ENCODE results near the gene G2E3. TPM values are rescaled to one million over a fixed set of nuclear protein-coding genes. Genes with fewer than 3 reads are reported as not detected.
"Not testable (repeated sequence)": the region's sequence is repeated elsewhere in the genome, so short reads cannot be mapped to it uniquely, and the experiment has no call there.

The G2E3 gene
- total RNA-seq, 1 experiment from 2014 or later, result 0.02 TPM

GRCh38 chr14:30573966-30574365 is 15.0 kb downstream of the G2E3 start:
- H3K4me3 ChIP-seq, result no peak overlapping the region
- H3K36me3 ChIP-seq, result no peaks in the 10 kb centered on the region
- H3K27ac ChIP-seq, result no peak overlapping the region
- no peaks in the 10 kb centered on the region for H3K27me3 ChIP-seq
- 0 out of 2 replicates have a peak, but pooled peaks cover 3% of the 10 kb centered on the region for H3K4me1 ChIP-seq
- H3K9me3 ChIP-seq (replicated peaks), result no peaks in the 10 kb centered on the region
- DNase-seq, result no peak

- not testable (repeated sequence) for H3K27ac ChIP-seq; H3K27me3 ChIP-seq; H3K4me3 ChIP-seq; H3K36me3 ChIP-seq; H3K4me1 ChIP-seq; DNase-seq; H3K9me3 ChIP-seq (replicated peaks)
Observed at GRCh38 chr14:30574777-30575176, 15.8 kb downstream of the G2E3 start.

GRCh38 chr14:30576333-30576732 is 17.4 kb downstream of the G2E3 start:
- not testable (repeated sequence) for H3K27me3 ChIP-seq; DNase-seq; H3K36me3 ChIP-seq; H3K27ac ChIP-seq; H3K4me3 ChIP-seq; H3K9me3 ChIP-seq (replicated peaks); H3K4me1 ChIP-seq

GRCh38 chr14:30580616-30581282 is 21.8 kb downstream of the G2E3 start:
- Histone ChIP-seq H3K27ac (no peak overlapping the region), H3K4me3 (no peak overlapping the region), H3K27me3 (no peaks in the 10 kb centered on the region; the same call in 1 of the 2 replicates), H3K4me1 (no peaks in the 10 kb centered on the region), H3K36me3 (no peaks in the 10 kb centered on the region), H3K9me3 (replicated peaks) (peaks cover 6% of the 10 kb centered on the region)
- DNase-seq, result no peak

- Histone ChIP-seq H3K4me1 (no peaks in the 10 kb centered on the region), H3K27me3 (no peaks in the 10 kb centered on the region; the same call in 1 of the 2 replicates), H3K9me3 (replicated peaks) (peaks cover 6% of the 10 kb centered on the region), H3K4me3 (no peak overlapping the region), H3K27ac (no peak overlapping the region), H3K36me3 (no peaks in the 10 kb centered on the region)
- no peak for DNase-seq
Observed at GRCh38 chr14:30581283-30581625, 22.3 kb downstream of the G2E3 start.

GRCh38 chr14:30582376-30582775 is 23.4 kb downstream of the G2E3 start:
- H3K27ac ChIP-seq, result no peak overlapping the region
- H3K4me1 ChIP-seq, result no peaks in the 10 kb centered on the region
- H3K36me3 ChIP-seq, result no peaks in the 10 kb centered on the region
- H3K4me3 ChIP-seq, result no peak overlapping the region
- no peak for DNase-seq
- H3K9me3 ChIP-seq (replicated peaks), result peaks cover 6% of the 10 kb centered on the region
- no peaks in the 10 kb centered on the region; the same call in 1 of the 2 replicates for H3K27me3 ChIP-seq

- no peaks in the 10 kb centered on the region; the same call in 1 of the 2 replicates for H3K27me3 ChIP-seq
- H3K36me3 ChIP-seq, result no peaks in the 10 kb centered on the region
- no peaks in the 10 kb centered on the region for H3K4me1 ChIP-seq
- H3K9me3 ChIP-seq (replicated peaks), result peaks cover 6% of the 10 kb centered on the region
- no peak overlapping the region for H3K27ac ChIP-seq
- DNase-seq, result no peak
- H3K4me3 ChIP-seq, result no peak overlapping the region
Observed at GRCh38 chr14:30584058-30584630, 25.2 kb downstream of the G2E3 start.

- Histone ChIP-seq H3K9me3 (replicated peaks) (peaks cover 6% of the 10 kb centered on the region), H3K27ac (no peak overlapping the region), H3K4me1 (no peaks in the 10 kb centered on the region), H3K36me3 (no peaks in the 10 kb centered on the region), H3K27me3 (no peaks in the 10 kb centered on the region; the same call in 1 of the 2 replicates), H3K4me3 (no peak overlapping the region)
- DNase-seq, result no peak
Observed at GRCh38 chr14:30585204-30585603, 26.2 kb downstream of the G2E3 start.

GRCh38 chr14:30587141-30587540 is 28.2 kb downstream of the G2E3 start:
- H3K4me3 ChIP-seq, result no peak overlapping the region

GRCh38 chr14:30588873-30589272 is 29.9 kb downstream of the G2E3 start:
- Histone ChIP-seq H3K36me3 (no peaks in the 10 kb centered on the region), H3K27ac (no peak overlapping the region), H3K4me3 (no peak overlapping the region), H3K27me3 (no peaks in the 10 kb centered on the region), H3K9me3 (replicated peaks) (peaks cover 6% of the 10 kb centered on the region), H3K4me1 (no peaks in the 10 kb centered on the region)
- DNase-seq, result no peak

More at GRCh38 chr14:30587141-30587540, 28.2 kb downstream of the G2E3 start:
- Histone ChIP-seq H3K36me3 (no peaks in the 10 kb centered on the region), H3K9me3 (replicated peaks) (peaks cover 6% of the 10 kb centered on the region), H3K4me1 (no peaks in the 10 kb centered on the region), H3K27ac (no peak overlapping the region), H3K27me3 (no peaks in the 10 kb centered on the region; the same call in 1 of the 2 replicates)
- DNase-seq, result no peak

GRCh38 chr14:30596935-30597334 is 38.0 kb downstream of the G2E3 start:
- Histone ChIP-seq H3K9me3 (replicated peaks) (no peaks in the 10 kb centered on the region), H3K27ac (no peak overlapping the region), H3K4me1 (no peaks in the 10 kb centered on the region), H3K4me3 (no peak overlapping the region), H3K27me3 (0 out of 2 replicates have a peak, but pooled peaks cover 4% of the 10 kb centered on the region), H3K36me3 (no peaks in the 10 kb centered on the region)
- DNase-seq, result no peak

GRCh38 chr14:30597504-30597903 is 38.5 kb downstream of the G2E3 start:
- Histone ChIP-seq H3K27me3 (0 out of 2 replicates have a peak, but pooled peaks cover 4% of the 10 kb centered on the region), H3K36me3 (no peaks in the 10 kb centered on the region)
- no peak for DNase-seq

GRCh38 chr14:30600922-30601918 is 42.3 kb downstream of the G2E3 start:
- no peak overlapping the region for H3K27ac ChIP-seq
- DNase-seq, result no peak

More at GRCh38 chr14:30597504-30597903, 38.5 kb downstream of the G2E3 start:
- no peaks in the 10 kb centered on the region for H3K4me1 ChIP-seq
- H3K9me3 ChIP-seq (replicated peaks), result no peaks in the 10 kb centered on the region
- no peak overlapping the region for H3K4me3 ChIP-seq
- H3K27ac ChIP-seq, result no peak overlapping the region

GRCh38 chr14:30603402-30603801 is 44.4 kb downstream of the G2E3 start:
- no peak for DNase-seq
- H3K4me3 ChIP-seq, result no peak overlapping the region
- H3K36me3 ChIP-seq, result no peaks in the 10 kb centered on the region

More at GRCh38 chr14:30600922-30601918, 42.3 kb downstream of the G2E3 start:
- no peaks in the 10 kb centered on the region for H3K4me1 ChIP-seq
- H3K4me3 ChIP-seq, result no peak overlapping the region
- H3K9me3 ChIP-seq (replicated peaks), result no peaks in the 10 kb centered on the region
- H3K36me3 ChIP-seq, result no peaks in the 10 kb centered on the region
- H3K27me3 ChIP-seq, result no peaks in the 10 kb centered on the region

GRCh38 chr14:30604696-30605095 is 45.7 kb downstream of the G2E3 start:
- H3K4me1 ChIP-seq; H3K9me3 ChIP-seq (replicated peaks); H3K36me3 ChIP-seq; H3K4me3 ChIP-seq; H3K27me3 ChIP-seq; DNase-seq; H3K27ac ChIP-seq: not testable (repeated sequence)

More at GRCh38 chr14:30603402-30603801, 44.4 kb downstream of the G2E3 start:
- Histone ChIP-seq H3K27me3 (no peaks in the 10 kb centered on the region), H3K9me3 (replicated peaks) (no peaks in the 10 kb centered on the region), H3K4me1 (no peaks in the 10 kb centered on the region), H3K27ac (no peak overlapping the region)

Measured in SJCRH30 (cell line).